K562 (cell line): Measurements from ENCODE around the gene LMNA. TPM values are rescaled to one million over a fixed set of nuclear protein-coding genes. Genes with fewer than 3 reads are reported as not detected.

ENCODE experiments used
- ATAC-seq: fragments of 200-7000 bp; cut with Tn5 transposase; 3 replicates; pipeline ENCODE4 v1.9.1; 2020; ENCODE audit warnings: moderate library complexity
- BruUV-seq: library from RNA; stranded (reverse); fragments of 400-500 nt; replicated peaks from 2 replicates; lab custom pipeline; 2021; lab: Mats Ljungman, UMichigan
- CTCF ChIA-PET: fragments of 300-600 bp; formaldehyde crosslinking; extraction: SDS; loops from one replicate; lab custom pipeline; 2021; ENCODE audit warnings: low intra/inter-chr PET ratio; lab: Yijun Ruan, JAX
- POLR2A ChIA-PET: fragments of 300-600, 350-650 bp; sonication (Branson Sonifier 250); formaldehyde crosslinking; extraction: SDS; loops from one replicate; lab custom pipeline; 2021; ENCODE audit warnings: antibody characterized with exemption, inconsistent platforms; lab: Yijun Ruan, JAX
- DNase-seq, 4 experiments: peaks; one replicate each; pipeline versions ENCODE4 v3.0.0 to v3.0.0-alpha.2; 2011 to 2018; ENCODE audit warnings: low spot score in 3 of 4, mixed read lengths in 3 of 4; ENCODE audit errors: extremely low read depth in 1 of 4
- FAIRE-seq: peaks from 2 replicates; lab custom pipeline; 2011; peaks lifted over from hg19 to GRCh38; lab: Jason Lieb, UNC
- H2AFZ ChIP-seq: 2 replicates; pipeline ENCODE4 v1.6.0; 2011; ENCODE audit warnings: low read depth, low read length, control low read depth, inconsistent platforms
- H3K27ac ChIP-seq: fragments of 200-600 bp; 3 replicates; pipeline ENCODE4 v1.8.0; 2011; ENCODE audit warnings: low read depth, mild to moderate bottlenecking, control low read depth, inconsistent platforms, low read length, moderate library complexity, mixed read lengths; ENCODE audit errors: extremely low read depth
- H3K27me3 ChIP-seq, 2 experiments: fragments of 300-600 bp in 1 of 2; 2 replicates in 1 of 2; 3 replicates in 1 of 2; pipeline versions ENCODE4 v1.6.0 to v1.8.0; 2011; ENCODE audit warnings: inconsistent platforms in 2 of 2, low read length in 2 of 2, mild to moderate bottlenecking in 1 of 2, mixed read lengths in 1 of 2, moderate library complexity in 1 of 2; ENCODE audit not compliant: control insufficient read depth in 2 of 2, insufficient read depth in 2 of 2
- H3K36me3 ChIP-seq: fragments of 300-600 bp; 3 replicates; pipeline ENCODE4 v1.8.0; 2011; ENCODE audit warnings: mild to moderate bottlenecking, low read length, inconsistent platforms; ENCODE audit not compliant: control insufficient read depth, insufficient read depth
- H3K4me1 ChIP-seq, 2 experiments: fragments of 200-600 bp in 1 of 2; replicated peaks in 1 of 2; 2 replicates in 1 of 2; 3 replicates in 1 of 2; pipeline versions ENCODE4 v1.5.1 to v1.8.0; 2011; ENCODE audit warnings: inconsistent platforms in 2 of 2, low read length in 2 of 2, mild to moderate bottlenecking in 1 of 2, mixed read lengths in 1 of 2, moderate library complexity in 1 of 2; ENCODE audit not compliant: control insufficient read depth in 2 of 2, insufficient read depth in 2 of 2
- H3K4me2 ChIP-seq: 2 replicates; pipeline ENCODE4 v1.6.1; 2011; ENCODE audit warnings: low read length, control low read depth, inconsistent platforms, mixed read lengths; ENCODE audit not compliant: insufficient read depth
- H3K4me3 ChIP-seq: fragments of 200-600 bp; sonication (generic), shearing (Covaris generic); 2 replicates; pipeline ENCODE4 v1.5.1; 2016; ENCODE audit warnings: control low read depth, inconsistent platforms
- H3K79me2 ChIP-seq: fragments of 200-600 bp; 3 replicates; pipeline ENCODE4 v1.8.0; 2011; ENCODE audit warnings: low read length, inconsistent platforms; ENCODE audit not compliant: control insufficient read depth, insufficient read depth
- H3K9ac ChIP-seq, 2 experiments: 2 replicates each; pipeline versions ENCODE4 v1.6.0 to v1.6.1; 2011; ENCODE audit warnings: low read depth in 2 of 2, low read length in 2 of 2, control low read depth in 1 of 2, inconsistent platforms in 1 of 2, mild to moderate bottlenecking in 1 of 2, mixed read lengths in 1 of 2; ENCODE audit not compliant: insufficient read depth in 1 of 2
- H3K9me1 ChIP-seq: one replicate; pipeline ENCODE4 v1.6.0; 2011; ENCODE audit warnings: inconsistent platforms, mild to moderate bottlenecking, low read length, moderate library complexity; ENCODE audit not compliant: control insufficient read depth, insufficient read depth
- H3K9me3 ChIP-seq: replicated peaks from 2 replicates; pipeline ENCODE4 v1.5.1; 2011; ENCODE audit warnings: low read depth, low read length, inconsistent platforms; ENCODE audit not compliant: control insufficient read depth, insufficient read depth
- H4K20me1 ChIP-seq: replicated peaks from 2 replicates; pipeline ENCODE4 v1.6.1; 2011; ENCODE audit warnings: low read length, inconsistent platforms, mixed read lengths; ENCODE audit not compliant: control insufficient read depth, insufficient read depth
- FOXP4 ChIP-seq: sonication (generic); formaldehyde crosslinking; IDR thresholded peaks from 2 replicates; pipeline ENCODE4 v1.8.0; 2022; ENCODE audit warnings: mild to moderate bottlenecking, missing genetic modification reagents, borderline replicate concordance
- SP2 ChIP-seq: IDR thresholded peaks from 2 replicates; pipeline ENCODE4 v1.6.1; 2011; ENCODE audit warnings: mild to moderate bottlenecking, low read depth, low read length, moderate library complexity; ENCODE audit not compliant: poor library complexity, severe bottlenecking; ENCODE audit errors: extremely low read depth
- ZBTB26 ChIP-seq: fragments of 450-650 bp; formaldehyde crosslinking; IDR thresholded peaks from 2 replicates; pipeline ENCODE4 v1.4.0; 2022; ENCODE audit warnings: missing genetic modification characterization
- ZNF318 ChIP-seq, 2 experiments: fragments of 450-650 bp; IDR thresholded peaks; 2 replicates each; pipeline ENCODE4 v1.6.1; 2016; ENCODE audit warnings: mild to moderate bottlenecking in 2 of 2, borderline replicate concordance in 1 of 2, low read depth in 1 of 2, moderate library complexity in 1 of 2
- WGBS: fragments of 100-300 bp; shearing (Covaris generic); methylation state at CpG from one replicate; pipeline ENCODE4 v1.1.6; 2016; ENCODE audit warnings: low coverage, mixed read lengths; ENCODE audit not compliant: insufficient coverage; ENCODE audit errors: missing lambda C conversion rate; 5-methylcytosine and 5-hydroxymethylcytosine counted together
- in situ Hi-C: fragments of 300-500 bp; cut with MboI; formaldehyde crosslinking; loops from 4 replicates; pipeline ENCODE4 v1.15.0; 2018; ENCODE audit warnings: inconsistent platforms, mixed read lengths
- intact Hi-C: fragments of 100-400 bp; cut with micrococcal nuclease; formaldehyde crosslinking; loops from 2 replicates; pipeline ENCODE4 v1.14.2; 2022
- polyA plus RNA-seq, 8 experiments: library from polyadenylated mRNA; depleted of rRNA in 4 of 8; stranded (reverse) in 5 of 8; unstranded in 3 of 8; fragments of >200 nt; fragmentation: Nextera tagmentation in 2 of 8; fragmentation: Illumina TruSeq in 1 of 8; extraction: Ambion mirVana in 2 of 8; extraction: Trizol in 1 of 8; gene quantifications; 2 replicates each; pipeline versions ENCODE4 v1.2.1 to v1.2.3, GENCODE V29; 2011 to 2014; ENCODE audit warnings: inconsistent platforms in 1 of 8, missing spikeins in 1 of 8
- total RNA-seq, 7 experiments: library from RNA; depleted of rRNA in 6 of 7; stranded (reverse); fragments of >200 nt in 6 of 7; fragmentation: Illumina TruSeq in 2 of 7; extraction: Trizol in 2 of 7; gene quantifications; 2 replicates each; pipeline versions ENCODE4 v1.2.1 to v1.2.3, GENCODE V29; 2011 to 2021; ENCODE audit warnings: low replicate concordance in 1 of 7
- TF ChIP-seq, protein P1 (sequence below): conservative IDR thresholded peaks from 2 replicates; pipeline ENCODE4 v1.6.1; 2011; ENCODE audit warnings: low read depth, mild to moderate bottlenecking, low read length; ENCODE audit not compliant: control insufficient read depth

LMNA gene
- total and polyA plus RNA-seq, 9 of the 15 experiments (the other 6 are each of a cell fraction or from before 2014, with no cell fraction given), result 1.00 to 347 (median 88.2) TPM

DNA sequence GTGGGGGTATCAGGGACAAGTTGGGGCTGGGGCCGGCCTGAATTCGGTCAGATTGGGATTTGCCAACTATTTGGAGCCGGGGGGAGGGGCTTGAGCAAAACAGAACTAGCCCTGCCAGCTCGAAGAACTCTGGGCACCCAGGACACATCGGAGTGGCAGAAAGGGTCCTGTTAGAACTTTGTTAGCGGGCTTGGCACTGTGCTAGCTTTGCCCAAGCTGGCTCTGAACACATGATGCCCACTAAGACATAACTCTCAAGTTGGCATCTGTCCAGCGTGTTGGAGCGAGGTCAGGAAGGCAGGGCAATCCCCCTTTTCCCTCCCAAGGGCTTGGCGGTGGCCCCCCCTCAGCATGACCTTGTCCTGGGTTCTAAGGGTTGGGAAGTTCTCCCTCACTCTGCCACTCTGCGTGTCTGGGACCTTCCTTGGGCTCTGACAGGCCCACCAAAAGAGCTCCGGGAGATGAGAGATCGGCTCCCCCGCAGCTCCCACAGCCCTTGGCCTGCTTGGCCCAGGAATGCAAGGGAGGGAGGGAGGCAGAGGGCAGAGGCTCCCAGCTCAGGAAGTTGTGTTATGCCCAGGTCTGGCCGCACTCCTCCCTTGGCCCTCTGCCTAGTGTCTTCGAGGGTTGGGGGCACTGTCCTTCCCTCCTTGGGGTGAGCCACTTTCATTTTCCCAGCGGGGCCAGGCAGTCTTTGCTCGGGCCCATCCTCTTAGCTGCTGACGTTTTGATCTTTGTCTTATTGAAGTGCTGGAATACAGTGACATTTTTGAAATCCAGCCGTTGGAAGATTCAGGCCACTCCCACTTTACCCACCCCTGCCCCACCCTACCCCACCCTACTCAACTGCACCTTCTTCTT lies 1.2 kb downstream of the LMNA start:
- H3K27me3 ChIP-seq, result no peaks in the 10 kb centered on the region
- no peaks in the 10 kb centered on the region for H3K9me3 ChIP-seq
- DNase-seq, result peak in 3 of 4 experiments; percentile 29 to 58 (median 55)
- WGBS, result under 1% methylated on average over 18 of the region's 19 CpGs
- POLR2A ChIA-PET, result interaction anchor here (0.6 to 8.5 kb wide), 9 partner anchors 7 to 341 kb away, joined by 3 to 164 read pairs (median 5); partner anchors contain the start of gene PMF1
- intact Hi-C loops (no loop called here), in situ Hi-C loops (no loop called here)
- ATAC-seq, result peak; percentile 9
- H3K27ac ChIP-seq, result peak overlapping the region; percentile 92
- H3K79me2 ChIP-seq, result peaks cover 62% of the 10 kb centered on the region
- H3K4me2 ChIP-seq, result peak overlapping the region; percentile 98
- H2AFZ ChIP-seq, result no peak overlapping the region
- peaks cover 17% of the 10 kb centered on the region; the same call in 2 of the 3 replicates for H3K36me3 ChIP-seq
- FAIRE-seq, result no peak
- H3K9ac ChIP-seq, result peak overlapping the region; percentile 83 to 99
- peaks cover 17% of the 10 kb centered on the region for H4K20me1 ChIP-seq
- peak overlapping the region; percentile 73 for H3K4me3 ChIP-seq
- CTCF ChIA-PET, result no interaction called here
- H3K4me1 ChIP-seq, result peaks cover 39 to 55% of the 10 kb centered on the region in 2 experiments
- H3K9me1 ChIP-seq, result no peaks in the 10 kb centered on the region
- BruUV-seq, result TSS peak; percentile 54
- TF ChIP-seq ZNF318 (IDR thresholded peaks at IDR 0.05; ENCODE audit: borderline replicate concordance in 1 of 2, low read depth in 1 of 2) (no peak), FOXP4 (0 out of 2 replicates have a peak, but pooled peaks have one; percentile 53), ZBTB26 (CRISPR knock-in tag) (no peak), SP2 (no peak)
- TF ChIP-seq, protein P1, sequence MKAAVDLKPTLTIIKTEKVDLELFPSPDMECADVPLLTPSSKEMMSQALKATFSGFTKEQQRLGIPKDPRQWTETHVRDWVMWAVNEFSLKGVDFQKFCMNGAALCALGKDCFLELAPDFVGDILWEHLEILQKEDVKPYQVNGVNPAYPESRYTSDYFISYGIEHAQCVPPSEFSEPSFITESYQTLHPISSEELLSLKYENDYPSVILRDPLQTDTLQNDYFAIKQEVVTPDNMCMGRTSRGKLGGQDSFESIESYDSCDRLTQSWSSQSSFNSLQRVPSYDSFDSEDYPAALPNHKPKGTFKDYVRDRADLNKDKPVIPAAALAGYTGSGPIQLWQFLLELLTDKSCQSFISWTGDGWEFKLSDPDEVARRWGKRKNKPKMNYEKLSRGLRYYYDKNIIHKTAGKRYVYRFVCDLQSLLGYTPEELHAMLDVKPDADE, result peak; percentile 51; the same call in 1 of the 2 replicates
